GM19468 (cell line): ENCODE results near the gene DNAJC7.
"Not testable (repeated sequence)": the region's sequence is repeated elsewhere in the genome, so short reads cannot be mapped to it uniquely, and the experiment has no call there.

ENCODE experiments used
- ATAC-seq: cut with Tn5 transposase; IDR thresholded peaks from one replicate; pipeline ENCODE4 v1.9.1; 2021; ENCODE audit warnings: mild to moderate bottlenecking, moderate library complexity, moderate number of reproducible peaks; ENCODE audit not compliant: unreplicated experiment; ENCODE audit errors: extremely low read depth

DNAJC7 gene

GRCh38 chr17:42017866-42018200 lies 594 bp upstream of the DNAJC7 start:
- ATAC-seq: no peak

DNA sequence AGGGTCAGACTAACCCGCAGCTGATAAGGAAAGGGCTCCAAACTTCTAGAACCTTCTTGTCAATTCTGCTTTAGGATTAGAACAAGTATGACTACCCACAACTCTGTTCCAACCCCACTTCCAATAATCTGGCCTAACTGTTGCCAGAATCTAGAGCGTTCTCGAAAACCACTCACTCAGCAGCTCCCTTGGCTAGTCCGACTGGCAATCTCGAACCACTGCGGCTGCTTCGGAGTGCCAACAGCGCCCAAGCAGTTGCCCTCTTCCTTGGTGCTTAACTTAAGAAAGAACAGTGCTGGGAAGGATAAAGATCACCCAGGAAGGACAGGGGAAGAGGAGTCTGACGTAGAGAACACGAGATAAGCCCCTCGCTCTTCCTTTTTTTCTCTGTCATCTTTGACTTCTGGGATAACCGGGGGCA lies 818 bp downstream of the DNAJC7 start:
- no peak for ATAC-seq

DNA sequence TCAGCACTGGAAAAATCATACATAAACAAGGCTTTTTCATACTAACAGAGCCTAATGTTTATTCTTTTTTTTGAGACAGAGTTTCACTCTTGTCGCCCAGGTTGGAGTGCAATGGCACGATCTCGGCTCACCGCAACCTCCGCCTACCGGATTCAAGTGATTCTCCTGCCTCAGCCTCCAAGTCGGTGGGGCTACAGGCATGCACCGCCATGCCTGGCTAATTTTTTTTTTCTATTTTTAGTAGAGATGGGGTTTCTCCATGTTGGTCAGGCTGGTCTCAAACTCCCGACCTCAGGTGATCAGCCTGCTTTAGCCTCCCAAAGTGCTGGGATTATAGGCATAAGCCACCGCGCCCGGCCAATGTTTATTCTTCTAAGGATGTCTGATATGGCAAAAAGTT lies 3.5 kb downstream of the DNAJC7 start:
- ATAC-seq: not testable (repeated sequence)

- not testable (repeated sequence) for ATAC-seq
Observed at GRCh38 chr17:42012363-42012762, 4.9 kb downstream of the DNAJC7 start.

DNA sequence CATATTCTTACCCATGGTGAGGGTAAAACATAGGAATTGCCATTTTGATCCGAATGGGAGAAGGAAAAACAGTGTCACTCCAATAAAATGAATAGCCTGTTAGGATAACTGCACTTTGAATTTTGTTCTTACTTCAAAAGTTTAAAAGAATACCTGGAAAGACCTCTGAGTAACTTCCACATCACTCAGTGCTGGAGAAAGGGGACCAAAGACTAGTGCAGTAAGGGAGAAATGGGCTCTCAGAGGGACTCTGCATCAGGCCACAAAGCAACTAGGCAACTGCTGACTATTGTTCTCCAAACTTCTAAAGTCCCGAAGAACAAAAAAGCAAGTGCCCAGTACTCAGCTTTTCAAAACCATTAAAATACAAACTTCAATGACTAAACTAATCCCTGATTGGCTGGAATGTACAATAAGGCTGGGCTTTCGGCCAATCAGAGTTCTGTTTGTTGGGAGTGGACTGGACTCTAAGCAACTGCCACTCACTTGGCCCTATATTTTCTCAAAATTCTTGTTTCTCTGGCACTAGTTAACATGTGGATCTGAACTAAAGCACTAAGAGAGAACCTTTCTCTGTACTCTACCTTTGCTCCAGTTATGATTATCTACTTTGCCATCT lies 6.2 kb downstream of the DNAJC7 start:
- ATAC-seq: no peak

DNA sequence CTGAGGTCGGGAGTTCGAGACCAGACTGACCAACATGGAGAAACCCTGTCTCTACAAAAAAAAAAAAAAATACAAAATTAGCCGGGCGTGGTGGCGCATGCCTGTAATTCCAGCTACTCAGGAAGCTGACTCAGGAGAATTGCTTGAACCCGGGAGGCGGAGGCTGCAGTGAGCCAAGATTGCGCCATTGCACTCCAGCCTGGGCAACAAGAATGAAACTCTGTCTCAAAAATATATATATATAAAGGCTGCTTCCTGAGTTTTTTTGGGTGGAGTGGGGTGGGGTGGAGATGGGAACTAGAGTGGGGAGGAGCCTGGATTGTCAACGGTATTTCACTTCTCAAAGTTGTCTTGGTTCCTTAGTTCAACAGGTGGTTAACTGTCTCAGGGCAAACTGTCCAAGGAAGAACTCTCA lies 7.0 kb downstream of the DNAJC7 start:
- not testable (repeated sequence) for ATAC-seq

- no peak for ATAC-seq
Observed at GRCh38 chr17:42009170-42009569, 8.1 kb downstream of the DNAJC7 start.

- ATAC-seq: no peak
Observed at GRCh38 chr17:42005166-42005565, 12.1 kb downstream of the DNAJC7 start.

DNA sequence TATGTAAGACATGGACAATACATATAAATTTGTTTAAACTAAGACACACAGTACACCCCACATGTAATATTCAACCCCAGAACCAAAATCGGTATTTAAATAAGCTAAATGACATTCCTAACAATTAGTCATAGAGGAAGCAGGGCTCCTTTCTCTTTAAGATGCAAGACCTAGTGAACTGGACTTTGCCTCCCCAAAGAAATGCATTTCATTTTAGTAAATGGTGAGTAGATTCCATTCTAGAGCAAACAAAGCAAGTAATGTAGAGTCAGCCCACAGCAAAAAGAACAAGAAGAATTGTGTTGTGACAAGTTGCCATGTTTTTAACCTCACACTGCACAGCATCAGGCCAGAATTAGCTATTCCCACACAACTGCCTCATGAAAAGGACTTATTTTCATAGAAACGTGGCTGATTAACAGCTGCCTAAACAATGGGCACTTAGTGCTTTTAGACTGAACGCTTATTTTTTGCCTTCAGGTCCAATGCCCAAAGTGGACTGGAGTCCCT lies 14.4 kb downstream of the DNAJC7 start:
- no peak for ATAC-seq

GRCh38 chr17:42002175-42002791 lies 15.0 kb downstream of the DNAJC7 start:
- ATAC-seq: no peak

GRCh38 chr17:42001729-42002128 lies 15.5 kb downstream of the DNAJC7 start:
- ATAC-seq: no peak

DNA sequence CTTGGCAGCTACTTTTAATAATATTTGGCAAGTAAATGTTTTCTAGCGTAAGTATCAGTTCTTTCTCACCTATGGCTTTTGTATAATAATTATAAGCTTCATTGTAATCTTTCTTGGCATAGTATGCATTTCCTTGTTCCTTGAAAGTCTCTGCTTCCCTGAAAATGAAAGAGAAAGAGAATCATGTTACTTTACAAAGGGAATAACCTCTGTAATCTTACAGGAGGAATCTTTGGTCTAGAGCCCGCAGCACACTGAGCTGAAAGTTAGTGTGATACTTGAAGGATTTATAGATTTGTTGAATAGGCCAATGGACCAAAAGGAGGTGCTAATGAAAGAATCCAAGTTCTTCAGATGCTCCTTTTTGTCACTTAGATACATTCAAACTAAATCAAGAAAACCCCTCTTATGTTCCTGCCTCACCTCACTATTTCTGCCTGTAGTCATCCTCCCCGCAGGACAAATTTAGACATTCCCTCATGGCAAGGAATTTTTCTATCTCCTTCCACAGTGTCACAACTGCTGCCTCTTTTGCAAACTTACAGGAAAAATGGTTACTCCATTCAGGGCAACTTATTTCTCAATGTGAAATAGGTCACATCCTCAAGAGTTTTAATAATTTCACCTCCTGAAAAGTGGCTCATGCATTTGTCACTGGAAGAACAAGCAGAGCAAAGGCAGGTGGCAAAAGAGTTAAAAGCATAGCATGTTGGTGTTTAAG lies 16.7 kb downstream of the DNAJC7 start:
- ATAC-seq: no peak

DNA sequence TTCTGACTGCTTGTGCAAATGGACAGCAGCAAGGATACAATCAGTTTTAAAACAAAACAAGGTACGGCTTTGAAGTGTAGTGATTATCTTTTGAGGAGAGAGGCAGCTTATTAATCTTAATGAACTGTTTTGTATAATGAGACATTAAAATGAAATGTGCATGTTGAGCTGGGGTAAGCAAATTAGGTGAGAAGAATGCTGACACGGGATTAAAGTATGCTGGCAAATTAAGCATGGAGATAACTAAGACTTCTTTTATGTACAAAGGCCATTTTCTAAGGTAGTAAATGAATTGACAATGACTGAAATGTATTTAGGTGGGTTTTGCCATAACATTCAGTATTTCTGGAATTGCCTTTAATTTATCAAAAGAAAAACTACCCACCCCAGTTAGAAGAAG lies 18.7 kb downstream of the DNAJC7 start:
- no peak for ATAC-seq

- ATAC-seq: no peak
Observed at GRCh38 chr17:41996855-41997164, 20.4 kb downstream of the DNAJC7 start.

DNA sequence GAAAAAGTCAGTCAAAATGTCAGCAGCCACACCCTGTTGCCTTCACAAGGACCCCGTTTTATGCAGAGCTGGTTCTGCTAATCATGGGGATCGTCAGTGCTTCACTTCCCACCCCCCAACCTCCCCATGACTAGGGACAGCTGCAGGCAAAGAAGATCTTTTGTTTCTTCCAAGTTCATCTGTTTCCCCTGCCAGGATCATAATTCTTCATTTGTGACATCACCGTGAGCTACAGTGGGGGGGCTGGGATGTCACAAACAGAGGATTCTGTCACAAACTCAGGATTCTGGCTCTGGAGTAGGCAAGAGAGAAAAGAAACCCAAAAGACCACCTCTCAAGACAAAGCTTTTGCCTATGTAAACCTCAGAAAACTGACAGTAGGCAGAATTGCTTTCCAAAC lies 24.7 kb downstream of the DNAJC7 start:
- ATAC-seq: no peak

- ATAC-seq: no peak
Observed at GRCh38 chr17:41989702-41990419, 27.4 kb downstream of the DNAJC7 start.

GRCh38 chr17:41988418-41988817 lies 28.8 kb downstream of the DNAJC7 start:
- ATAC-seq: no peak

- ATAC-seq: no peak
Observed at GRCh38 chr17:41987642-41988041, 29.6 kb downstream of the DNAJC7 start.

GRCh38 chr17:41986634-41987033 lies 30.6 kb downstream of the DNAJC7 start:
- no peak for ATAC-seq

- no peak for ATAC-seq
Observed at GRCh38 chr17:41985919-41986318, 31.3 kb downstream of the DNAJC7 start.

DNA sequence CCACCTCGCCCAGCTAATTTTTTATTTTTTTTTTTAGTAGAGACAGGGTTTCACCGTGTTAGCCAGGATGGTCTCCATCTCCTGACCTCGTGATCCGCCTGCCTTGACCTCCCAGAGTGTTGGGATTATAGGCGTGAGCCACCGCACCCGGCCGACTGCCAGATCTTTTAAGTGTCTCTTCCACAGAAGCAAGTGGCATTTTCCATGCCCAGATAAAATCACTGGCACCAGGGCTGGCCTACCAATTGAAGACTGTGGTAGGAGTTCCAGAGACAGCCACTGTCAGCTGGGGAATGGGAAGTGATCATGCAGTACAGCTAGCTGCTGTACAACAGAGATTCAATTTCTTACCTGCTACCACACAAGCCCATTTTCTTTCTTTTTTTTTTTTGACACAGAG lies 32.8 kb downstream of the DNAJC7 start:
- ATAC-seq: no peak
